PFSK-1 (cell line): Measurements from ENCODE around the gene CTDSP1.

ENCODE experiments used
- FOXP2 ChIP-seq: optimal IDR thresholded peaks from 2 replicates; pipeline ENCODE3; 2011; ENCODE audit warnings: borderline replicate concordance, control low read depth, inconsistent platforms; ENCODE audit not compliant: insufficient read depth; ENCODE audit errors: extremely low read length, extremely low read depth
- POLR2AphosphoS5 ChIP-seq: IDR thresholded peaks from 2 replicates; pipeline ENCODE4 v1.6.1; 2012; ENCODE audit warnings: low read depth, mild to moderate bottlenecking, control low read depth, low read length, moderate library complexity
- REST ChIP-seq, 2 experiments: IDR thresholded peaks; 2 replicates each; pipeline versions ENCODE4 v1.6.1 to v1.8.0; 2011 to 2012; ENCODE audit warnings: low read depth in 2 of 2, low read length in 2 of 2, control low read depth in 1 of 2, inconsistent platforms in 1 of 2, mild to moderate bottlenecking in 1 of 2, moderate library complexity in 1 of 2; ENCODE audit not compliant: insufficient read depth in 1 of 2
- SIN3A ChIP-seq: IDR thresholded peaks from 2 replicates; pipeline ENCODE4 v1.6.1; 2012; ENCODE audit warnings: mild to moderate bottlenecking, low read length, moderate library complexity, borderline replicate concordance; ENCODE audit not compliant: insufficient read depth
- TAF1 ChIP-seq: IDR thresholded peaks from 2 replicates; pipeline ENCODE4 v1.6.1; 2012; ENCODE audit warnings: low read length, control low read depth, borderline replicate concordance; ENCODE audit not compliant: insufficient read depth

CTDSP1 gene

GRCh38 chr2:218434456-218434855 is 34.8 kb downstream of the CTDSP1 start:
- TF ChIP-seq FOXP2 (no peak), TAF1 (no peak), POLR2AphosphoS5 (no peak)

- TF ChIP-seq SIN3A: no peak
- no peak for TF ChIP-seq TAF1
- TF ChIP-seq REST (IDR thresholded peaks at IDR 0.05; ENCODE audit: insufficient read depth in 1 of 2, low read depth in 2 of 2, low read length in 2 of 2): no peak
- TF ChIP-seq POLR2AphosphoS5: no peak
- no peak for TF ChIP-seq FOXP2
Observed at GRCh38 chr2:218435003-218435982, 35.6 kb downstream of the CTDSP1 start.

- TF ChIP-seq FOXP2 (no peak), TAF1 (no peak), SIN3A (no peak), REST (IDR thresholded peaks at IDR 0.05; ENCODE audit: insufficient read depth in 1 of 2, low read depth in 2 of 2, low read length in 2 of 2) (no peak), POLR2AphosphoS5 (no peak)
Observed at GRCh38 chr2:218436992-218437391, 37.3 kb downstream of the CTDSP1 start.

- no peak for TF ChIP-seq FOXP2
- TF ChIP-seq REST (IDR thresholded peaks at IDR 0.05; ENCODE audit: insufficient read depth in 1 of 2, low read depth in 2 of 2, low read length in 2 of 2): no peak
- no peak for TF ChIP-seq SIN3A
- no peak for TF ChIP-seq TAF1
- no peak for TF ChIP-seq POLR2AphosphoS5
Observed at GRCh38 chr2:218437969-218438368, 38.3 kb downstream of the CTDSP1 start.

- TF ChIP-seq POLR2AphosphoS5: no peak
- no peak for TF ChIP-seq SIN3A
- no peak for TF ChIP-seq FOXP2
- TF ChIP-seq TAF1: no peak
- TF ChIP-seq REST (IDR thresholded peaks at IDR 0.05; ENCODE audit: insufficient read depth in 1 of 2, low read depth in 2 of 2, low read length in 2 of 2): no peak
Observed at GRCh38 chr2:218438596-218438995, 38.9 kb downstream of the CTDSP1 start.
